Left lung (tissue), 10 donors: ENCODE data around the gene GALNT17. TPM values are rescaled to one million over a fixed set of nuclear protein-coding genes. Genes with fewer than 3 reads are reported as not detected.

Source experiments
- ATAC-seq: fragments of 200-7000 bp; cut with Tn5 transposase; one replicate; pipeline ENCODE4 v1.9.1; 2020; ENCODE audit warnings: moderate library complexity
- DNase-seq, 4 donors: peaks; one replicate each; pipeline ENCODE4 v3.0.0-alpha.2; 2013 to 2020
- H3K27ac ChIP-seq, 2 donors: fragments of 200-600 bp; sonication (generic) in 1 of 2; one replicate each; pipeline versions ENCODE4 v1.5.0 to v1.8.0; 2020 to 2021
- H3K27me3 ChIP-seq, 2 donors: fragments of 200-600 bp; sonication (generic) in 1 of 2; one replicate each; pipeline versions ENCODE4 v1.5.0 to v1.8.0; 2020 to 2021
- H3K36me3 ChIP-seq, 2 donors: fragments of 200-600 bp; sonication (generic) in 1 of 2; one replicate each; pipeline versions ENCODE4 v1.5.0 to v1.8.0; 2020 to 2021
- H3K4me1 ChIP-seq, 2 donors: fragments of 200-600 bp; one replicate each; pipeline ENCODE4 v1.8.0; 2021
- H3K4me3 ChIP-seq, 2 donors: fragments of 200-600 bp; sonication (generic) in 1 of 2; one replicate each; pipeline versions ENCODE4 v1.5.0 to v1.8.0; 2020 to 2021; ENCODE audit warnings: mild to moderate bottlenecking in 1 of 2
- H3K9me3 ChIP-seq, 2 donors: fragments of 200-600 bp; sonication (generic) in 1 of 2; one replicate each; pipeline versions ENCODE4 v1.5.0 to v1.8.0; 2020 to 2021
- CTCF ChIP-seq, 2 donors: fragments of 200-600 bp; sonication (generic) in 1 of 2; IDR thresholded peaks; one replicate each; pipeline versions ENCODE4 v1.5.0 to v1.8.0; 2021; ENCODE audit warnings: antibody characterized with exemption in 2 of 2
- intact Hi-C, 2 donors: fragments of 100-400 bp; cut with DNase I; formaldehyde crosslinking; loops; one replicate each; pipeline versions ENCODE4 v1.11.2 to v1.14.2; 2022
- polyA plus RNA-seq, 6 donors: library from polyadenylated mRNA; unstranded; fragments of 120-200 nt; gene quantifications; one replicate each; pipeline ENCODE4 v1.2.1, GENCODE V29; 2013; ENCODE audit not compliant: insufficient read length in 6 of 6
- total RNA-seq, 2 donors: library from RNA; stranded (reverse); fragmentation: NEBNext Ultra II Directional; extraction: Animal tissue kit (Norgen Biotek cat#: 25700); gene quantifications; one replicate each; pipeline ENCODE4 v1.2.1, GENCODE V29; 2021
- donor health status: DM: no; HTN: yes; CAD: no.
- donor health status: DM: no; HTN: no; CAD: no.

GALNT17 gene
- total and polyA plus RNA-seq, 8 donors: 2.4 to 19.1 (median 9.7) TPM

- intact Hi-C loops: no loop called here
- TF ChIP-seq CTCF (IDR thresholded peaks at IDR 0.05): no peak
Measured at GRCh38 chr7:71645836-71646235, 513.9 kb downstream of the GALNT17 start.

GRCh38 chr7:71649812-71650211, 517.9 kb downstream of the GALNT17 start:
- ATAC-seq: no peak
- Histone ChIP-seq H3K36me3 (no peaks in the 10 kb centered on the region), H3K9me3 (peaks cover 0 to 55% of the 10 kb centered on the region in 2 donors), H3K27ac (no peak overlapping the region), H3K4me3 (no peak overlapping the region), H3K27me3 (no peaks in the 10 kb centered on the region), H3K4me1 (no peaks in the 10 kb centered on the region)
- no peak for DNase-seq
- intact Hi-C loops: no loop called here
- TF ChIP-seq CTCF (IDR thresholded peaks at IDR 0.05): no peak

More at GRCh38 chr7:71645836-71646235, 513.9 kb downstream of the GALNT17 start:
- no peak for ATAC-seq
- no peaks in the 10 kb centered on the region for H3K36me3 ChIP-seq
- DNase-seq: no peak
- H3K27me3 ChIP-seq: no peaks in the 10 kb centered on the region
- H3K27ac ChIP-seq: no peak overlapping the region
- H3K4me1 ChIP-seq: no peaks in the 10 kb centered on the region
- peaks cover 0 to 63% of the 10 kb centered on the region in 2 donors for H3K9me3 ChIP-seq
- H3K4me3 ChIP-seq: no peak overlapping the region

- no peak overlapping the region for H3K4me3 ChIP-seq
- TF ChIP-seq CTCF (IDR thresholded peaks at IDR 0.05): no peak
- H3K9me3 ChIP-seq: peaks cover 0 to 45% of the 10 kb centered on the region in 2 donors
- H3K4me1 ChIP-seq: no peaks in the 10 kb centered on the region
- H3K27ac ChIP-seq: no peak overlapping the region
- no peak for ATAC-seq
- intact Hi-C loops: no loop called here
- no peak for DNase-seq
- no peaks in the 10 kb centered on the region for H3K36me3 ChIP-seq
- no peaks in the 10 kb centered on the region for H3K27me3 ChIP-seq
Measured at GRCh38 chr7:71650653-71651337, 518.9 kb downstream of the GALNT17 start.

GRCh38 chr7:71652510-71652909, 520.6 kb downstream of the GALNT17 start:
- H3K4me1 ChIP-seq: no peaks in the 10 kb centered on the region
- no peak for DNase-seq
- no peak overlapping the region for H3K4me3 ChIP-seq
- no peaks in the 10 kb centered on the region for H3K27me3 ChIP-seq
- no peaks in the 10 kb centered on the region for H3K36me3 ChIP-seq
- H3K27ac ChIP-seq: no peak overlapping the region
- intact Hi-C loops: no loop called here
- TF ChIP-seq CTCF (IDR thresholded peaks at IDR 0.05): no peak
- no peak for ATAC-seq
- H3K9me3 ChIP-seq: peaks cover 0 to 31% of the 10 kb centered on the region in 2 donors

- Histone ChIP-seq H3K4me3 (no peak overlapping the region), H3K27ac (no peak overlapping the region), H3K4me1 (no peaks in the 10 kb centered on the region), H3K36me3 (no peaks in the 10 kb centered on the region), H3K9me3 (peaks cover 0 to 4% of the 10 kb centered on the region in 2 donors), H3K27me3 (no peaks in the 10 kb centered on the region)
- TF ChIP-seq CTCF (IDR thresholded peaks at IDR 0.05): no peak
- no peak for ATAC-seq
- DNase-seq: no peak
- intact Hi-C loops: no loop called here
Measured at GRCh38 chr7:71657386-71657785, 525.4 kb downstream of the GALNT17 start.
